Omental fat pad (tissue), 4 donors: ENCODE data around the gene TOX3. TPM values are rescaled to one million over a fixed set of nuclear protein-coding genes. Genes with fewer than 3 reads are reported as not detected.

ENCODE experiments used
- ATAC-seq: fragments of 150-250 bp; one replicate; pipeline ENCODE4 v1.9.1; 2016; ENCODE audit warnings: mild to moderate bottlenecking, moderate library complexity; ENCODE audit not compliant: low FRiP score
- DNase-seq: peaks from one replicate; pipeline ENCODE4 v3.0.0-alpha.2; 2019; ENCODE audit warnings: low spot score
- CTCF ChIP-seq, 3 donors: fragments of 450-650 bp; IDR thresholded peaks; one replicate each; pipeline ENCODE4 v1.5.1; 2016 to 2017; ENCODE audit warnings: antibody characterized with exemption in 3 of 3, mild to moderate bottlenecking in 3 of 3, moderate library complexity in 2 of 3
- total RNA-seq, 4 donors: library from RNA; depleted of rRNA; stranded (reverse); fragments of >200 nt; gene quantifications; one replicate each; pipeline ENCODE4 v1.1.0, GENCODE V29; 2016

The TOX3 gene
- total RNA-seq, 4 donors from 2014 or later, result 1.0 TPM; not detected in 3

DNA sequence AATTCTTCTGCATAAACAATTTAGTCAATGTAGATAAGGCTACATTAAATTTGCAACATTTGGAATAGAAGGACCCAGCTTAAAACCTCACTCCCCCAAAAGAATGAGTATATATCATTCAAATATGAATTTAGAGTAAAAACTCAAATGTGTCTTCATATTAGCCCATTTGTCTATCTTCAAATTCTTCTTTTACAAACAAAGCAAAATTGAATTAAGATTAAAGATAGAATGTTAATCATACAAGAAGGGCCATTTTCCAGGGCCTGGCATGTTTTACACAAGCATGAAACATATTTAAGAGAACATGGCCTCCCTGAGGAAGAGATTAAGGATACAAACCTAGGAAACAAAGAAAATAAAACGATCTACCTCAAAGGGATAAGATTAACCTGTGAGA, 8.4 kb downstream of the TOX3 start:
- no peak for TF ChIP-seq CTCF (IDR thresholded peaks at IDR 0.05)
- DNase-seq (no peak), ATAC-seq (no peak)

DNA sequence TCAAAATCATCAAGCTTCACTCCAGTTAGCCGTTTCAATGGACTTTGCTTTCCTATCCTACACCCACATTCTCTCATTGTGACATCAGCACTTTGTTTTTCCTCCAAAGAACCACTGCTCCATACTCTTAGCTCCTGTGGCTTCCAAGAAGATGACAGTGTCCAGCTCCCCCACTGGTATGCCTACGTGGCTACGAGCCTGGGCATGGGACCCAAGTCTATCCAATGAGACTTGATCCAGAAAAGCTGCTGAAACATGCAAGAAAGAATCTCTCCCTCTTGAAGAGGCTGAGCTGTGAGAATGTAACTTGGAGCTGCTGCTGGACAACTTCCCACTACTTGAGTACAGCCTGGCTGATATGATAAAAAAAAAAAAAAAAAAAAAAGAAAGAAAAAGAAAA, 9.4 kb downstream of the TOX3 start:
- ATAC-seq (no peak), DNase-seq (no peak)
- TF ChIP-seq CTCF (IDR thresholded peaks at IDR 0.05), result no peak

- TF ChIP-seq CTCF (IDR thresholded peaks at IDR 0.05), result no peak
- ATAC-seq (no peak), DNase-seq (no peak)
Observed at GRCh38 chr16:52535076-52535475, 11.9 kb downstream of the TOX3 start.

DNA sequence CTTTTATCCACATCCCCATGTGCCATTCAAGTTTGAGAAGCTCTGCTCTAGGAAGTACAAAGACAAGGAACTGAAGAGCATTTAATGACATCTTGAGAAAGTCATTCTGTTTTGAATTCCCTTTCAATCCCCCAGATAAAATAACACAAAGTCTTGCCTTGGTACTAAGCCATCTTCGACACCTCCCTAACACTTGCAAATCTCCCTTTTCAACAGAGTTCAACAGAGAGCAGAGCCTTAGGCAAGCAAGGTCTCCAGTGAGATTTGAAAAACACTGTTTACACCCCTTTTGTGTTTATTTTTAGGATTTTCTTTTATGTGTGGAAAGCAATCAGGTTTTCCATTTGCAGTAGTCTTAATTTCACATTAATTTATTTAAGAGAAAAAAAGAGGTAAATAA, 13.6 kb downstream of the TOX3 start:
- ATAC-seq, result no peak
- no peak for DNase-seq
- no peak for TF ChIP-seq CTCF (IDR thresholded peaks at IDR 0.05)

DNA sequence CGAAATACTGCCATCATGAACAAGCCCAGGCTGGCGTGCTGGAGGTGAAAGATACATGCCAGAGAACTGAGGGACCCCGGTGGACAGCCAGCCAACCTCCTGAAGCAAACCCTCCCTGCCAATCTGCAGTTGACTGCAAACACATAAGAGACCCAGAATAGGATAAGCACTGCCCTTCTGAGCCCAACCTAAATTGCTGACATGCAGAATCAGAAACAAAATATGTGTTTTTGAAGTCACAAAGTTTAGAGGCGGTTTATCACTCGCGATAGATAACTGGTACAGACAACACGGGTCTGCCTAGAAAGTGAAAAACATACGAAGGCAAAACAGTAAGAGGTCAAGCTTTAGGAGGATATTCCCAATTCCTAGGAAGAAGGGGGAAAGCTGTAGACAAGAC, 14.6 kb downstream of the TOX3 start:
- ATAC-seq, result no peak
- DNase-seq, result no peak
- no peak for TF ChIP-seq CTCF (IDR thresholded peaks at IDR 0.05)

- TF ChIP-seq CTCF (IDR thresholded peaks at IDR 0.05), result no peak
- DNase-seq (no peak), ATAC-seq (no peak)
Observed at GRCh38 chr16:52529226-52529625, 17.7 kb downstream of the TOX3 start.

GRCh38 chr16:52528393-52529065, 18.4 kb downstream of the TOX3 start:
- DNase-seq (no peak), ATAC-seq (no peak)
- TF ChIP-seq CTCF (IDR thresholded peaks at IDR 0.05), result no peak
